Large intestine (tissue), 3 donors: ENCODE data around the gene RBP5. TPM values are rescaled to one million over a fixed set of nuclear protein-coding genes. Genes with fewer than 3 reads are reported as not detected.
"Not testable (repeated sequence)": the region's sequence is repeated elsewhere in the genome, so short reads cannot be mapped to it uniquely, and the experiment has no call there.

Source experiments
- DNase-seq, 2 donors: peaks; one replicate each; pipeline versions ENCODE4 v3.0.0 to v3.0.0-alpha.2; 2013
- H3K27ac ChIP-seq: one replicate; pipeline ENCODE4 v1.5.1; 2013; ENCODE audit warnings: low read length
- H3K27me3 ChIP-seq: 2 replicates; pipeline ENCODE4 v1.6.1; 2013; ENCODE audit warnings: low read length; ENCODE audit not compliant: control insufficient read depth, insufficient read depth
- H3K36me3 ChIP-seq: 2 replicates; pipeline ENCODE4 v1.6.1; 2013; ENCODE audit warnings: low read length; ENCODE audit not compliant: control insufficient read depth, insufficient read depth
- H3K4me1 ChIP-seq: one replicate; pipeline ENCODE4 v1.6.1; 2013; ENCODE audit warnings: low read length; ENCODE audit not compliant: control insufficient read depth, insufficient read depth
- H3K4me3 ChIP-seq: one replicate; pipeline ENCODE4 v1.5.1; 2013; ENCODE audit warnings: low read length
- H3K9me3 ChIP-seq: one replicate; pipeline ENCODE4 v1.6.1; 2013; ENCODE audit warnings: mild to moderate bottlenecking, low read depth, low read length, moderate library complexity; ENCODE audit not compliant: control insufficient read depth
- WGBS: methylation state at CpG from one replicate; pipeline ENCODE4 v1.1.5; 2013; ENCODE audit warnings: low lambda C conversion rate; ENCODE audit not compliant: insufficient coverage; 5-methylcytosine and 5-hydroxymethylcytosine counted together
- polyA plus RNA-seq: library from polyadenylated mRNA; unstranded; fragments of 120-200 nt; gene quantifications from one replicate; pipeline ENCODE4 v1.2.1, GENCODE V29; 2013

The RBP5 gene
- polyA plus RNA-seq, 1 donor, result 25.7 TPM

DNA sequence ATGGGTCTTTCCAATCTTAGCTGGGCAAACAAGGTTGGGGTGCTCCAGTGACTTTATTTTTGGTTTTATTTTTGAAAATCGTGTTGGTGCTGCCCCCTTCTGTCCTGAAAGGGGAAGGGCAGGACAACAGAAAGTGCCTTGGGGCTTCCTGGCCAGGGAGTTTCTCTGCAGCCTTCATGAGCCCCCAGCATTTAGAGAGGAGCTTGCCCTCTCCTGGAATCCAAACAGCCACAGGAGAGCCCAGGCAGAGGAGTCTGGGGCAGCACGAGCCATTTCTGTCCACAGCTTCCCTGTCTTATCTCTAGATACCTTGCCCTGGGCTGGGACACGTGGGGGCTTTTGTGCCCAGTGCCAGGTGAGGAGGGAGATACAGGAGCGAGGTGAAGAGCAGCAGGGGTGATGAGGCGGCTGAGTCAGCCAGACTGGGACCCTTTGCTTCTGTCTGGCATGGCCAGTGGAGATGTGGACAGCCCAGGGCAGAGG lies 15.3 kb downstream of the RBP5 start:
- no CpG with 5 or more reads among the region's 5 CpGs for WGBS
- Histone ChIP-seq H3K4me1 (peaks cover 18% of the 10 kb centered on the region), H3K9me3 (no peaks in the 10 kb centered on the region), H3K27me3 (no peaks in the 10 kb centered on the region), H3K36me3 (peaks cover 23% of the 10 kb centered on the region), H3K4me3 (no peak overlapping the region), H3K27ac (no peak overlapping the region)
- no peak for DNase-seq

DNA sequence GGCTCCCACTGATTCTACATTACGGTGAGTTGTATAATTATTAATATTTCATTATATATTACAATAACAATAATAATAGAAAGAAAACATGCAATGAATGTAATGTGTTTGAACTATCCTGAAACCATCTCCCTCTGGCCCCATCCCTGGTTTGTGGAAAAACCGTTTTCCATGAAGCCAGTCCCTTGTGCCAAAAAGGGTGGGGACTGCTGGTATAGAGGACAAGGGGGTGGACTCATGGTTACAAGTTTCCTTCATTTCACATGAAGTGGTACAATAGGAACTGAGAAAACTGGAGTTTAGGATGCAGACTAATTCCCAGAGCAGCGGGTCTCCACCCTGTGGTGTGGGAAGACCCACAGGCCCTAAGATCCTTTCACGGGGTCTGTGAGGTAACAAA lies 16.6 kb downstream of the RBP5 start:
- Histone ChIP-seq H3K9me3 (no peaks in the 10 kb centered on the region), H3K4me3 (no peak overlapping the region), H3K27me3 (no peaks in the 10 kb centered on the region), H3K27ac (no peak overlapping the region), H3K36me3 (peaks cover 22% of the 10 kb centered on the region), H3K4me1 (peaks cover 6% of the 10 kb centered on the region)
- no CpG with 5 or more reads among the region's 4 CpGs for WGBS
- no peak for DNase-seq

- Histone ChIP-seq H3K4me3 (no peak overlapping the region), H3K27me3 (no peaks in the 10 kb centered on the region), H3K4me1 (peaks cover 6% of the 10 kb centered on the region), H3K36me3 (peaks cover 10% of the 10 kb centered on the region), H3K27ac (no peak overlapping the region), H3K9me3 (no peaks in the 10 kb centered on the region)
- no peak for DNase-seq
- no CpG with 5 or more reads among the region's 5 CpGs for WGBS
Measured at GRCh38 chr12:7110661-7111060, 18.0 kb downstream of the RBP5 start.

DNA sequence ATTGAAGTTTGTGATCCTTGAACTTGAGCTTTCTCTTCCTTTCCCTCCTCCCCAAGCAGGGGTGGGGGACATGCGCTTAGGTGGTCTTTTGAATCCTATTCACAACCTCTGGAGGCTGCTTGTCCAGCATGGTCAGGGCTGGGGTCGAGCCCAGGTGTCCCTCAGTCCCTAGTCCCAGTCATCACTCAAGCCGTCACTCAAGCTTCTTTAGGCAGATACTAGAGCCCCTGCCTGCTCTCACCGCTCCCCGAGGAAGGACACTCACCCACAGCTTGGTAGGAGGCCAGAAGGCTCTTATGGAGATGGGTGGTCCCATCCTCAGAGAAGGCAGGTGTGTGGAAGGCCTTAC lies 19.1 kb downstream of the RBP5 start:
- H3K36me3 ChIP-seq, result no peaks in the 10 kb centered on the region
- no peaks in the 10 kb centered on the region for H3K27me3 ChIP-seq
- H3K27ac ChIP-seq, result no peak overlapping the region
- no peak for DNase-seq
- peak overlapping the region; percentile 62 for H3K4me3 ChIP-seq
- peaks cover 6% of the 10 kb centered on the region for H3K4me1 ChIP-seq
- no CpG with 5 or more reads among the region's 5 CpGs for WGBS
- H3K9me3 ChIP-seq, result no peaks in the 10 kb centered on the region

GRCh38 chr12:7108796-7109571 lies 19.7 kb downstream of the RBP5 start, which contains the start of gene C1RL:
Gene C1RL (minus strand): TSS chr12:7109214. CDS start chr12:7109180, 34 bp downstream.
- peak within 1 kb of the TSS; percentile 90 for H3K27ac ChIP-seq
- no peaks in the 10 kb centered on the region for H3K9me3 ChIP-seq
- no peaks in the 10 kb centered on the region for H3K36me3 ChIP-seq
- peak; percentile 82 to 89 for DNase-seq
- no peaks in the 10 kb centered on the region for H3K27me3 ChIP-seq
- peaks cover 9% of the 10 kb centered on the region for H3K4me1 ChIP-seq
- H3K4me3 ChIP-seq, result peak within 1 kb of the TSS; percentile 62
- no CpG with 5 or more reads among the region's 23 CpGs for WGBS

DNA sequence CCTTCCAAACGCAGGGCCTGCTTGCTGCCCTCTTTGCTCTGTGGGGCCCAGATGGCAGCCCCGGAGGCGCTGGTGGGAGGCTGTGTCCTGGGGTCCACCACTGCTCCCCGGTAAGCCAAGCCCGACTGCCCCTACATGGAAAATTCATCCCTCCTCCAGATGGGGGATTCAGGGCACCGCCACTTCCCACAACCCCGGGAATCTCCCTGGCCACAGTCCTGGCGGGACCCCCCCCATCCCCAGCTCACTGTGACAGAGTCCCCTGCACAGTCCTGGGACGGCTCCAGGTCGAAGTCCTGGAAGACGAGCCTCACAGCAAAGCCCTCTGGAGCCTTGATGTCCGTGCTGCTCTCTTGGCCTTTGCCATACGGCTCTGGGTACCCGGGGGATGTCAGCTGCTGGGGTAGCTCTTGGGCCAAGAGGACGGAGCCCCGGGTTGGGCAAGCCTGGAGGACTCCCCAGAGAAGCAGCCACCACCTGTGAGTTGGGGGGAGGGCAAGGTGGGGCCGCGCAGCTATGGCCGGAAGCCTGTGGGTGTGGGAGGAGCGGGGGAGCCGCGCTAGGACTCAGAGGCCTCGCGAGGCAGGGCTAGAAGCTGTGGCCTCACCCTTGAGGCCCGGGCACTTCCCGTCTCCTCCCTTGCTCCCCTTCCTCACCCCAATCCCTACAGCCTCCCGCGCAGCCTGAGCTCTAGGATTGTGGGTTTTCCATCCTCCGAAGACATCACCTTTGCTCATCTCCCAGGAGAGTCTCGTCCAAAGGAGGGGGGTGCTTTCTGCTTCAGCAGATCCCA lies 20.5 kb downstream of the RBP5 start:
- H3K27me3 ChIP-seq, result no peaks in the 10 kb centered on the region
- H3K9me3 ChIP-seq, result no peaks in the 10 kb centered on the region
- peak overlapping the region; percentile 90 for H3K27ac ChIP-seq
- H3K4me3 ChIP-seq, result peak overlapping the region; percentile 62
- DNase-seq, result peak; percentile 85 to 95
- peaks cover 3% of the 10 kb centered on the region for H3K36me3 ChIP-seq
- H3K4me1 ChIP-seq, result peaks cover 12% of the 10 kb centered on the region
- no CpG with 5 or more reads among the region's 30 CpGs for WGBS

- Histone ChIP-seq H3K4me1 (peaks cover 12% of the 10 kb centered on the region), H3K27me3 (no peaks in the 10 kb centered on the region), H3K36me3 (peaks cover 3% of the 10 kb centered on the region), H3K4me3 (peak overlapping the region; percentile 62), H3K9me3 (no peaks in the 10 kb centered on the region), H3K27ac (peak overlapping the region; percentile 90)
- no peak for DNase-seq
- WGBS, result 20% methylated on average over 1 of the region's 3 CpGs
Measured at GRCh38 chr12:7107636-7108002, 21.1 kb downstream of the RBP5 start.

GRCh38 chr12:7107181-7107580 lies 21.5 kb downstream of the RBP5 start:
- H3K27me3 ChIP-seq, DNase-seq, H3K9me3 ChIP-seq, H3K36me3 ChIP-seq: not testable (repeated sequence)
- Histone ChIP-seq H3K4me3 (peak overlapping the region; percentile 62), H3K4me1 (peaks cover 12% of the 10 kb centered on the region), H3K27ac (peak overlapping the region; percentile 90)
- WGBS, result no CpG with 5 or more reads among the region's 5 CpGs

DNA sequence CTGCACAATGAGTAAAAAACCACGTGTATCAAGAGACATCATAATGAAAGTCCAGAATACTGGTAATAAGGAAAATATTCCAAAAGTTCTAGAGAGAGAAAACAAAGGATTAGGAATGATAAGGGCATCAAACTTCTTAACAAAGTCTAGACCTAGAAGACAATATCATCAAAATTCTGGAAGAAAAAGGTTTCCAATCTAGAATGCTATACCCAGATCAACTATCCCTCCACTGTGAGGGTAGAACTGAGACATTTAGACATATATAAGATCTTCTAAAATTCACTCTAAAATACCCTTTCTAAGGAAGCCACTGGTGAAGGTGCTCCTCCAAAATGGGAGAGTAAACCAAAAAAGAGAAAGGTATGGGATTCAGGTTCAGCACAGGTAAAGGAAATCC lies 22.6 kb downstream of the RBP5 start:
- H3K27ac ChIP-seq, result no peak overlapping the region
- H3K4me1 ChIP-seq, result peaks cover 12% of the 10 kb centered on the region
- H3K9me3 ChIP-seq, result no peaks in the 10 kb centered on the region
- no CpG with 5 or more reads among the region's 1 CpG for WGBS
- H3K27me3 ChIP-seq, result no peaks in the 10 kb centered on the region
- H3K36me3 ChIP-seq, result peaks cover 9% of the 10 kb centered on the region
- DNase-seq, result no peak
- H3K4me3 ChIP-seq, result no peak overlapping the region

GRCh38 chr12:7103837-7104584 lies 24.7 kb downstream of the RBP5 start:
- DNase-seq, result peak; percentile 61 to 79
- Histone ChIP-seq H3K4me3 (no peak overlapping the region), H3K36me3 (peaks cover 19% of the 10 kb centered on the region), H3K9me3 (no peaks in the 10 kb centered on the region), H3K27me3 (no peaks in the 10 kb centered on the region), H3K4me1 (peaks cover 5% of the 10 kb centered on the region), H3K27ac (peak overlapping the region; percentile 40)
- WGBS, result no CpG with 5 or more reads among the region's 14 CpGs
